ENCODE measurements around the gene CYP3A5.

Gene CYP3A5

DNA sequence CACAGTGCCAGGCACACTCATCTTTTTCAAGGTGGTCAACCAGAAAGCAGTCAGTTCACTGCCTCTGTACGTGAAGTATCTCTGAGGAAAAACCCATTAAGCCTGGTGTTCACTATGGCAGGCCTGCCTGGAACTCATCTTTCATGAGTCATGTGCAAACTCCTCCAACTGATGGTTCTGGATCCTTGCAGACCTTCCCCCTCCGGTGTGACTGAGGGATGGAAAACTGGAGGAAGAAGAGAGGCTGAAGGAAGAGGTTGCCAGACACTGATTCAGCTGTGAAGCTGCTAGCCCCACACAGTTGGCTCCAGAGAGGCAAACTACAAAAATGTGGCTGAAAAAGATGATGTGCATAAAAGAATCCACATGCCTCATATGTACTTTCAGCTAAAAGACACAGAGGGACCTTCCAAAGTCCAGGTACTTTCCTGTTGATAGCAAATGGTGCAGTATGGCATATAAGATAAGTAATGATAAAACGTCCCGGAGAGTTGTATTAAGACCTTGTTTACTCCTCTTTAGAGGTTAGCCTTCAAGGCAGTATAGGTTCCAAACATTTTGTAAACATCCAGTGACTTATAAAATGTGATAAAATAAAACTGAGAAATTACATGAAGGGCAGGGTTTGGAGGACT, 2.7 kb downstream of the CYP3A5 start:
- DNase-seq (ENCODE audit: low read depth in 2 of 2), result no peak
- H3K4me3 ChIP-seq (replicated peaks in 1 of 2; ENCODE audit: low read depth in 2 of 2, low read length in 2 of 2), result no peak overlapping the region
- TF ChIP-seq, protein P1, sequence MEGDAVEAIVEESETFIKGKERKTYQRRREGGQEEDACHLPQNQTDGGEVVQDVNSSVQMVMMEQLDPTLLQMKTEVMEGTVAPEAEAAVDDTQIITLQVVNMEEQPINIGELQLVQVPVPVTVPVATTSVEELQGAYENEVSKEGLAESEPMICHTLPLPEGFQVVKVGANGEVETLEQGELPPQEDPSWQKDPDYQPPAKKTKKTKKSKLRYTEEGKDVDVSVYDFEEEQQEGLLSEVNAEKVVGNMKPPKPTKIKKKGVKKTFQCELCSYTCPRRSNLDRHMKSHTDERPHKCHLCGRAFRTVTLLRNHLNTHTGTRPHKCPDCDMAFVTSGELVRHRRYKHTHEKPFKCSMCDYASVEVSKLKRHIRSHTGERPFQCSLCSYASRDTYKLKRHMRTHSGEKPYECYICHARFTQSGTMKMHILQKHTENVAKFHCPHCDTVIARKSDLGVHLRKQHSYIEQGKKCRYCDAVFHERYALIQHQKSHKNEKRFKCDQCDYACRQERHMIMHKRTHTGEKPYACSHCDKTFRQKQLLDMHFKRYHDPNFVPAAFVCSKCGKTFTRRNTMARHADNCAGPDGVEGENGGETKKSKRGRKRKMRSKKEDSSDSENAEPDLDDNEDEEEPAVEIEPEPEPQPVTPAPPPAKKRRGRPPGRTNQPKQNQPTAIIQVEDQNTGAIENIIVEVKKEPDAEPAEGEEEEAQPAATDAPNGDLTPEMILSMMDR (IDR thresholded peaks at IDR 0.05; ENCODE audit: low read depth, low read length), result no peak

DNA sequence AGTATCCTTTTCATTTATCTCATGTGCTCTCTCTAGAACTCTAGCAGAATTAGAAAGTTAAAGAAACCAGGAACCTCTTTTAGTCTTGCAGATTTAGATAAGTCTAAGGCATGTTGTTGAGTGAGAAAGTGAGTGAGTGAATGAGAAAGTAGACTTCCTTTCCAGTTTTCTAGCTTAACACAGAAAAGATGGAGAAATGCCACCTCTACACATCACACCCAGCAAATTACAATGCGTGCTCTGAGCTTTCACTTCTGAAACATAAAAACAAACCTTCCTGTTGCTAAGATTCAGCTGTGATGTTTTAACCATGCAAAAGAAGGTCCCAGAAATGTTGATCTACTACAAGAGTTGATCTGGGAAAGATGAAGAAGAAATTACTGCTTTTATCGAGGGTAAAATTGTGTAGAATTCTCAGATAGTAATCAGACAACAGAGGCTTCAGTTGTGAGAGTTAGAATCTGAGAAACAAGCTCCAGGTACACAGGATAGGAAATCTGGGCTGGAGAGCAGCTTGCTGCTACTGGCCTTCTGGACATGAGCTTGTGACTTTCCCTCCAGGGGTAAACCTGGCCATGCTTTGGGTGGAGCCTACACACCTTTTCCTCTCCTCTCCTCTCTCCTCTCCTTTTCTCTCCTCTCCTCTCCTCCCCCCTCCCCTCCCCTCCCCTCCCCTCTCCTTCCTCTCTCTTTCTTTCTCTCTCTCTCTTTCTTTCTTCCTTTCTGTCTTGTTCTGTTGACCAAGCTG, 4.6 kb downstream of the CYP3A5 start:
- no peak for DNase-seq (ENCODE audit: low read depth in 2 of 2)
- no peak overlapping the region for H3K4me3 ChIP-seq (replicated peaks in 1 of 2; ENCODE audit: low read depth in 2 of 2, low read length in 2 of 2)
- TF ChIP-seq, protein P1 (IDR thresholded peaks at IDR 0.05; ENCODE audit: low read depth, low read length), result no peak

DNA sequence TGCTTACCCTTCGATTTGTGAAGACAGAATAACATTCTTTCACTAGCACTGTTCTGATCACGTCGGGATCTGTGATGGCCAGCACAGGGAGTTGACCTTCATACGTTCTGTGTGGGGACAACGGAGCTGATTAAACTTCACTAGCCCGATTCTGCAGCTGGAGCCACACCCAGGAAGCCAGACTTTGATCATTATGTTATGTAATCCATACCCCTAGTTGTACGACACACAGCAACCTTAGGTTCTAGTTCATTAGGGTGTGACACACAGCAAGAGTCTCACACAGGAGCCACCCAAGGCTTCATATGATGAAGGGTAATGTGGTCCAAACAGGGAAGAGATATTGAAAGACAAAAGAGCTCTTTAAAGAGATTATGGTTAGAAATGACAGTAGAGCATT, 7.2 kb downstream of the CYP3A5 start:
- TF ChIP-seq, protein P1 (IDR thresholded peaks at IDR 0.05; ENCODE audit: low read depth, low read length), result no peak
- no peak overlapping the region for H3K4me3 ChIP-seq (replicated peaks in 1 of 2; ENCODE audit: low read depth in 2 of 2, low read length in 2 of 2)
- DNase-seq (ENCODE audit: low read depth in 2 of 2), result no peak

DNA sequence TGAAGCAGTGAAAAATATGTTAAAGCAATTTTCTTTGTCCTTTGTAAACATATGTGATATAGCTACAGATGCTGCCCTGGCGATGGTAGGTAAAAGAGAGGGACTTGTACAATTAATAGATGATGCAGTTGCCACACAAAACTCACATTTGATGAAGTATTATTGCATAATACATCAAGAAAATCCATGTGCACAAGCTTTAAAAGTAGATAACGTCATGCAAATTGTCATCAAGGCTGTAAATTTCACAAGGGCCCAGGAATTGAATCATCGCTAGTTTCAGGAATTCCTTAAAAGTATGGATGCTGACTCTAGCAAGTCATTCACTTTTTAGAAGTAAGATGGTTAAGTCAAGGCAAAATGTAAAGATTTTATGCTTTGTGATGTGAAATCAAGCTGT, 10.0 kb downstream of the CYP3A5 start:
- TF ChIP-seq, protein P1 (IDR thresholded peaks at IDR 0.05; ENCODE audit: low read depth, low read length), result no peak
- no peak for DNase-seq (ENCODE audit: low read depth in 2 of 2)
- no peak overlapping the region for H3K4me3 ChIP-seq (replicated peaks in 1 of 2; ENCODE audit: low read depth in 2 of 2, low read length in 2 of 2)

DNA sequence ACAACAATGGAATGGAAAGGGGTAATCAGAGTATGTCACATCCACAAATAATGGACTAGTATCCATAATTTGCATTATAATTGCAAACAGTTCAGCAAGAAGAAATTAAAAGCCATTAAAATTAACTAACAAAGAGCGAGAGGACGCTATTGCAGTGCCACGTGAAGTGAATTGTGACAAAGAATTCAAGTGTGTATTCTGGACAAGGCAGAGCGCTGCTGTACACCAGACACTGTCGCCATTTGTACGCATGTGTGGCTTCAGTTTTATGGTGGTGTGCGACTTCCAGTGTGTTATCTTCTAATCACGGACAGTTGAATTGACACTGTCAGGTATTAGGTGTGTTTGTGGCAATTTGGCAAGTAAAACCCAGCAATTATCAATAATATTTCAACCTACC, 11.3 kb downstream of the CYP3A5 start:
- H3K4me3 ChIP-seq (replicated peaks in 1 of 2; ENCODE audit: low read depth in 2 of 2, low read length in 2 of 2), result no peak overlapping the region
- DNase-seq (ENCODE audit: low read depth in 2 of 2), result no peak
- TF ChIP-seq, protein P1 (IDR thresholded peaks at IDR 0.05; ENCODE audit: low read depth, low read length), result no peak

DNA sequence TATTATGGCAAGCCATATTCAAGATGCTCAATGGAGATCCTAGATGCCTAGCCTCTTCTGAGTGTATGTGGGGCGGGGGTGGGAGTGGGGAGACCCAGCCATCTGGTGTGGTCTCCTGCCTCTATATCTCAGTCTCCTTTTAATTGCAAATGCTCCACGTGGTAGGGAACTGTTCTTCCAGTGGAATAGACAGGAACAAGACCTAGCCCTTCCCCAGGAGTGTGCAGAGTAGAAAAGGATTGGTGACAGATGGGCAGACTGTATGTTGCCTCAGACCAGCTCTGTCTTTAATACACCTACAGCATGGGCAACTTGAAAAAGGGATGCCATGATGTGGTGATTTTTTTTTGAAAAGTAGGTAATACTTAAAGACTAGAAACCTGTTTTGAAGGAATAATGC, 12.6 kb downstream of the CYP3A5 start:
- H3K4me3 ChIP-seq (replicated peaks in 1 of 2; ENCODE audit: low read depth in 2 of 2, low read length in 2 of 2), result no peak overlapping the region
- no peak for DNase-seq (ENCODE audit: low read depth in 2 of 2)
- TF ChIP-seq, protein P1 (IDR thresholded peaks at IDR 0.05; ENCODE audit: low read depth, low read length), result no peak

All from cardiac fibroblast (primary cell).